GM21390 (cell line): Measurements from ENCODE around the gene KCNQ2.

Experiments
- ATAC-seq: cut with Tn5 transposase; IDR thresholded peaks from one replicate; pipeline ENCODE4 v1.9.1; 2021; ENCODE audit not compliant: unreplicated experiment

Gene KCNQ2

GRCh38 chr20:63404129-63405085, 68.0 kb downstream of the KCNQ2 start:
- ATAC-seq: no peak

- ATAC-seq: no peak
Measured at GRCh38 chr20:63403403-63404105, 68.9 kb downstream of the KCNQ2 start.

- ATAC-seq: no peak
Measured at GRCh38 chr20:63402860-63403220, 69.6 kb downstream of the KCNQ2 start.

- ATAC-seq: no peak
Measured at GRCh38 chr20:63402181-63402859, 70.1 kb downstream of the KCNQ2 start.

- no peak for ATAC-seq
Measured at GRCh38 chr20:63401384-63402110, 70.9 kb downstream of the KCNQ2 start.

- no peak for ATAC-seq
Measured at GRCh38 chr20:63400486-63401210, 71.8 kb downstream of the KCNQ2 start.

GRCh38 chr20:63399596-63400375, 72.7 kb downstream of the KCNQ2 start:
- ATAC-seq: no peak

GRCh38 chr20:63398744-63399514, 73.5 kb downstream of the KCNQ2 start:
- ATAC-seq: no peak

GRCh38 chr20:63397946-63398450, 74.5 kb downstream of the KCNQ2 start:
- ATAC-seq: no peak

GRCh38 chr20:63397155-63397843, 75.2 kb downstream of the KCNQ2 start:
- no peak for ATAC-seq

- no peak for ATAC-seq
Measured at GRCh38 chr20:63396300-63396699, 76.2 kb downstream of the KCNQ2 start.

- no peak for ATAC-seq
Measured at GRCh38 chr20:63395723-63396122, 76.7 kb downstream of the KCNQ2 start.

- ATAC-seq: no peak
Measured at GRCh38 chr20:63394920-63395455, 77.5 kb downstream of the KCNQ2 start.

GRCh38 chr20:63394069-63394919, 78.2 kb downstream of the KCNQ2 start:
- no peak for ATAC-seq

GRCh38 chr20:63393566-63393965, 78.9 kb downstream of the KCNQ2 start:
- no peak for ATAC-seq

GRCh38 chr20:63392465-63393365, 79.7 kb downstream of the KCNQ2 start:
- ATAC-seq: no peak
